Type B pancreatic cell (in vitro differentiated cells): ENCODE results near the gene SYT3. TPM values are rescaled to one million over a fixed set of nuclear protein-coding genes. Genes with fewer than 3 reads are reported as not detected.
"Not testable (repeated sequence)": the region's sequence is repeated elsewhere in the genome, so short reads cannot be mapped to it uniquely, and the experiment has no call there.

Experiments used
- DNase-seq: peaks from one replicate; pipeline ENCODE4 v3.0.0; 2021; ENCODE audit warnings: mixed read lengths; ENCODE audit not compliant: unreplicated experiment; ENCODE audit errors: extremely low spot score
- H3K27ac Mint-ChIP-seq: 2 replicates; pipeline ENCODE4 v1.8.0; 2021; ENCODE audit warnings: mild to moderate bottlenecking, mixed read lengths
- H3K27me3 Mint-ChIP-seq: 2 replicates; pipeline ENCODE4 v1.8.0; 2021; ENCODE audit warnings: mixed read lengths
- H3K36me3 Mint-ChIP-seq: 2 replicates; pipeline ENCODE4 v1.8.0; 2021; ENCODE audit warnings: mixed read lengths
- H3K4me1 Mint-ChIP-seq: one replicate; pipeline ENCODE4 v1.8.0; 2021; ENCODE audit warnings: mixed read lengths; ENCODE audit not compliant: unreplicated experiment
- H3K4me3 Mint-ChIP-seq: 2 replicates; pipeline ENCODE4 v1.8.0; 2021; ENCODE audit warnings: mild to moderate bottlenecking, mixed read lengths
- H3K9me3 Mint-ChIP-seq: 2 replicates; pipeline ENCODE4 v1.8.0; 2021; ENCODE audit warnings: mixed read lengths
- CTCF ChIP-seq: fragments of 200-600 bp; sonication (generic); conservative IDR thresholded peaks from 2 replicates; pipeline ENCODE4 v1.5.0; 2021; ENCODE audit warnings: antibody characterized with exemption, mild to moderate bottlenecking
- total RNA-seq: library from RNA; stranded (reverse); gene quantifications from 2 replicates; pipeline ENCODE4 v1.2.1, GENCODE V29; 2021; ENCODE audit warnings: low replicate concordance

Gene SYT3
- total RNA-seq, 1 donor from 2014 or later, result 0.68 TPM

DNA sequence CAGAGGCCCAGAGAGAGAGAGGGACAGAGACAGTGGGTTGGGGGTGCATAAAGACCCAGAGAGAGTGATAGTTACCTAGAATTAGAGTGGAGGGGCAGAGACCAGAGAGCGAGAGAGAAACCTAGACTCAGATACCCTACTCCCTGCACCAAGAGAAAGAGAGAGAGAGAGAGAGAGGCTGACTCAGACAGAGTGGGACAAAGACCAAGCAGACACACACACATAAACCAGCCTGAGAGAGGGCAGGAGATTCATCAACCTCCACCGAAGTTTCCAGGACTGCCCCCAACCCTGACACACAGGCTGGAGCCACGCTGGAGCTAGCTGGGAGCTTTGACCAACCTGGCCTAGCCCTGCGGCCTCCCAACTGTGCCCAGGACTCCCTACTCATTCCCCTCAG is 12.9 kb downstream of the SYT3 start:
- no peaks in the 10 kb centered on the region for H3K9me3 Mint-ChIP-seq
- no peak overlapping the region for H3K27ac Mint-ChIP-seq
- no peak overlapping the region for H3K4me3 Mint-ChIP-seq
- TF ChIP-seq CTCF, result no peak
- no peaks in the 10 kb centered on the region for H3K4me1 Mint-ChIP-seq
- no peaks in the 10 kb centered on the region for H3K36me3 Mint-ChIP-seq
- peaks cover 34% of the 10 kb centered on the region for H3K27me3 Mint-ChIP-seq
- DNase-seq, result no peak

DNA sequence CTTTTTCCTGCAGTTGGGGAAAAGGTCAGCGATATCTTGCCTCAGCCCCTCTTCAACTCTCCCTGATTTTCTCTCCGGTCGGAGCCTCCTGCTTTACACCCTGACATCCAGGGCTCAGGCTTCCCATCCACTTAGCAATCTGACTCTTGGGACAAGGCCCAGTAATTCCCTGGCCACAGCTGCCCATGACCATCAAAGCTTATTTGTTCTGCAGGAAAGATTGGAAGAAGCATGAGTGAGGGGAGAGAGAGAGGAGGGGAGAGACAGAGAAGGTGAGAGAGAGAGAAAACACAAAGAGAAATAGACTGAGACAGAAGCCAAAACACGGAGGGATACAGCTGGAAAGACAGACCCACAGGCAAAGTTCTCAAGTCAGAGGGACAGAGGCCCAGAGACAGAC is 13.7 kb downstream of the SYT3 start:
- Mint-ChIP-seq H3K9me3 (no peaks in the 10 kb centered on the region), H3K27ac (no peak overlapping the region), H3K27me3 (peaks cover 30% of the 10 kb centered on the region), H3K36me3 (no peaks in the 10 kb centered on the region), H3K4me1 (no peaks in the 10 kb centered on the region), H3K4me3 (no peak overlapping the region)
- DNase-seq, result no peak
- no peak for TF ChIP-seq CTCF

- DNase-seq, result no peak
- no peak overlapping the region for H3K27ac Mint-ChIP-seq
- TF ChIP-seq CTCF, result no peak
- peaks cover 23% of the 10 kb centered on the region for H3K27me3 Mint-ChIP-seq
- H3K36me3 Mint-ChIP-seq, result no peaks in the 10 kb centered on the region
- no peak overlapping the region for H3K4me3 Mint-ChIP-seq
- H3K4me1 Mint-ChIP-seq, result no peaks in the 10 kb centered on the region
- H3K9me3 Mint-ChIP-seq, result no peaks in the 10 kb centered on the region
Measured at GRCh38 chr19:50624949-50625600, 14.6 kb downstream of the SYT3 start.

DNA sequence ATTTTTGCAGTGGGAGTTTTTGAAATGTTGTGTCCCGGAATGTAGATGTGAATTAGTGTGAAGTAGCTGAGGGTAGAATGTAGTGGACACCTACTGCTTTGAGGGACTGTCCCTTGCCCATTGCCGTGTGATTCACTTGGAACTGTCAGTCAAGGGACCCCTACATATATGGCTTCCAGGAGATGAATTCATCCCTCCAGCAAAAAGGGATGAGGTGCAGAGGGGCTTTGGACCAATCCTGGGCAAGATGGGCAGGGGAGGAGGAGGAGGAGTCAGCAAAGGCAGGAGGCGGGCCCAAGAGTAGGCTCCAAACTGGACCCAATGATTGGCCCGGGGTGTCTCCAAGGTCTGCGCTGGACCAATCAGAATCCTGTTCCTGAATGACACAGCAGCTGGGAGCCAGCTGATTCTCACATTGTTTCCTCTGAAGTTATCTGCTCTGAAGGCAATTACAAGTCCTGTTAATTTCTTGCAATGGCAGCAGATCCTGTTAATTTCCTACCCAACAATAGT is 19.2 kb downstream of the SYT3 start:
- not testable (repeated sequence) for H3K4me1 Mint-ChIP-seq, H3K36me3 Mint-ChIP-seq, H3K27ac Mint-ChIP-seq, DNase-seq, H3K4me3 Mint-ChIP-seq, H3K9me3 Mint-ChIP-seq, H3K27me3 Mint-ChIP-seq

DNA sequence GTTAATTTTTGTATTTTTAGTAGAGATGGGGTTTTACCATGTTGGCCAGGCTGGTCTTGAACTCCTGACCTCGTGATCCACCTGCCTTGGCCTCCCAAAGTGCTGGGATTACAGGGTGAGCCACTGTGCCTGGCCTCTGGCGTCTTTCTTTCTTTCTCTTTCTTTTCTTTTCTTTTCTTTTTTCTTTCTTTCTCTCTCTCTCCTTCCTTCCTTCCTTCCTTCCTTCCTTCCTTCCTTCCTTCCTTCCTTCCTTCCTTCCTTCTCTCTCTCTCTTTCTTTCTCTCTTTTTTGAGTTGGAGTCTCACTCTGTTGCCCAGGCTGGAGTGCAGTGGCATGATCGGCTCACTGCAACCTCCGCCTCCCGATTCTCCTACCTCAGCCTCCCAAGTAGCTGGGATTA is 20.5 kb downstream of the SYT3 start:
- H3K27ac Mint-ChIP-seq, DNase-seq, H3K4me1 Mint-ChIP-seq, H3K27me3 Mint-ChIP-seq, H3K9me3 Mint-ChIP-seq, H3K4me3 Mint-ChIP-seq, H3K36me3 Mint-ChIP-seq: not testable (repeated sequence)

GRCh38 chr19:50618379-50618778 is 21.3 kb downstream of the SYT3 start:
- not testable (repeated sequence) for H3K4me3 Mint-ChIP-seq, H3K4me1 Mint-ChIP-seq, H3K36me3 Mint-ChIP-seq, H3K27ac Mint-ChIP-seq, DNase-seq, H3K27me3 Mint-ChIP-seq, H3K9me3 Mint-ChIP-seq

DNA sequence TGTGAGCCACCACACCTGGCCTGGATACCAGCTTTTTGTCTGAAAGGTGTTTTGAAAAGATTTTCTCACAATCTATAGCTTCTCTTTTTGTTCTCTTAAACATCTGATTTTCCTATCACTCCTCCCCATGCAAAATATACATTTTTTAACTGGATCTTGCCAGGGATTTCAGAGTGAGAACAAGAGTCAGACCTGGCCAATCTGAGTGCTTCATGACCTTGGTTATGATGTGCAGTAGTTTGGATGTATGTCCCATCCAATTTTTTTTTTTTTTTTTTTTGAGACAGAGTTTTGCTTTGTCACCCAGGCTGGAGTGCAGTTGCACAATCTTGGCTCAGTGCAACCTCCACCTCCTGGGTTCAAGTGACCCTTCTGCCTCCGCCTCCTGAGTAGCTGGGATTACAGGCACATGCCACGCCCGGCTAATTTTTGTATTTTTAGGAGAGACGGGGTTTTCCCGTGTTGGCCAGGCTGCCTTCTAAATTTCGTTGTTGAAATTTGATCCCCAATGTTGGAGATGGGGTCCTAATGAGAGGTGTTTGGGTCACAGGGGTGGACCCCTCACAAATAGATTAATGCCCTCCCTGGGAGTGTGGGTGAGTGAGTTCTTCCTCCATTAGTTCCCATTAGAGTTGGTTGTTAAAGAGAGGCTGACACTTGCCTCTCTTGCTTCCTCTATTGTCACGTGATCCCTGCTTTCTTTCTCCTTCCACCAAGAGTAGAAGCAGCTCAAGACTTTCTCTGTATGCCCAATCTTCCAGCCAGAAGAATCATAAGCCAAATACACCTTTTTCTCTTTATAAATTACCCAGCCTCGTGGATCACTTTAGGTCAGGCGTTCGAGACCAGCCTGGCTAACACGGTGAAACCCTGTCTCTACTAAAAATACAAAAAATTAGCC is 26.9 kb downstream of the SYT3 start:
- peaks cover 20% of the 10 kb centered on the region for H3K27me3 Mint-ChIP-seq
- H3K4me1 Mint-ChIP-seq, H3K27ac Mint-ChIP-seq, DNase-seq, H3K4me3 Mint-ChIP-seq, H3K36me3 Mint-ChIP-seq, H3K9me3 Mint-ChIP-seq: not testable (repeated sequence)
